Measurements from ENCODE around the gene TRAK2.
"Not testable (repeated sequence)": the region's sequence is repeated elsewhere in the genome, so short reads cannot be mapped to it uniquely, and the experiment has no call there.

DNA sequence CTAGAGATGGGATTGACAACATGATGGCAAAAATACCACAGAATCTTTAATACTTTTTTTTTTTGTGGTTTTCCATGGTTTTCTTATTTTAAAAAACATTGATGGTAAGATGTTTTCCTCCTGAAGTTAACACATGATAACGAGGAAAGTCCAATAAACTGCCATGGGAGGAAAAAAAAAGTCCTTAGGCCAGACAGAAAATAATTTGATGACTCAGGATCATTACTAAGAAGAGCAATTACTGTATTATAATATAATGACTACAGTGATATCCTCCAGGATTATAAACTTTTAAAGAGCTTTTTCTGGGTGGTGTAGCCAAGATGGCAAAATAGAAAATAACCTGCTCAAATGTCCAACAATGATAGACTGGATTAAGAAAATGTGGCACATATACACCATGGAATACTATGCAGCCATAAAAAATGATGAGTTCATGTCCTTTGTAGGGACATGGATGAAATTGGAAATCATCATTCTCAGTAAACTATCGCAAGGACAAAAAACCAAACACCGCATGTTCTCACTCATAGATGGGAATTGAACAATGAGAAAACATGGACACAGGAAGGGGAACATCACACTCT is 11.8 kb downstream of the TRAK2 start:
- TF ChIP-seq, protein P1, sequence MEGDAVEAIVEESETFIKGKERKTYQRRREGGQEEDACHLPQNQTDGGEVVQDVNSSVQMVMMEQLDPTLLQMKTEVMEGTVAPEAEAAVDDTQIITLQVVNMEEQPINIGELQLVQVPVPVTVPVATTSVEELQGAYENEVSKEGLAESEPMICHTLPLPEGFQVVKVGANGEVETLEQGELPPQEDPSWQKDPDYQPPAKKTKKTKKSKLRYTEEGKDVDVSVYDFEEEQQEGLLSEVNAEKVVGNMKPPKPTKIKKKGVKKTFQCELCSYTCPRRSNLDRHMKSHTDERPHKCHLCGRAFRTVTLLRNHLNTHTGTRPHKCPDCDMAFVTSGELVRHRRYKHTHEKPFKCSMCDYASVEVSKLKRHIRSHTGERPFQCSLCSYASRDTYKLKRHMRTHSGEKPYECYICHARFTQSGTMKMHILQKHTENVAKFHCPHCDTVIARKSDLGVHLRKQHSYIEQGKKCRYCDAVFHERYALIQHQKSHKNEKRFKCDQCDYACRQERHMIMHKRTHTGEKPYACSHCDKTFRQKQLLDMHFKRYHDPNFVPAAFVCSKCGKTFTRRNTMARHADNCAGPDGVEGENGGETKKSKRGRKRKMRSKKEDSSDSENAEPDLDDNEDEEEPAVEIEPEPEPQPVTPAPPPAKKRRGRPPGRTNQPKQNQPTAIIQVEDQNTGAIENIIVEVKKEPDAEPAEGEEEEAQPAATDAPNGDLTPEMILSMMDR (IDR thresholded peaks at IDR 0.05): not testable (repeated sequence)
- not testable (repeated sequence) for TF ChIP-seq POLR2AphosphoS5, POLR2A (IDR thresholded peaks at IDR 0.05)

All from stomach (tissue), 4 donors.